ENCODE results near the gene ANLN. TPM values are rescaled to one million over a fixed set of nuclear protein-coding genes. Genes with fewer than 3 reads are reported as not detected.

The ANLN gene
- total and polyA plus RNA-seq, 9 of the 15 experiments (the other 6 are each of a cell fraction or from before 2014, with no cell fraction given), result 18.1 to 66.2 (median 38.7) TPM

GRCh38 chr7:36487756-36488336 is 98.2 kb downstream of the ANLN start:
- FAIRE-seq (no peak), DNase-seq (ENCODE audit: extremely low read depth in 1 of 4, low spot score in 3 of 4) (peak in 1 of 4 experiments; percentile 37), ATAC-seq (peak; percentile 55; the same call in 2 of the 3 replicates)
- no TSS peak for BruUV-seq (replicated peaks)
- Histone ChIP-seq H3K9me1 (ENCODE audit: control insufficient read depth, insufficient read depth, low read length) (no peaks in the 10 kb centered on the region), H3K79me2 (ENCODE audit: control insufficient read depth, insufficient read depth, low read length) (no peaks in the 10 kb centered on the region), H3K9ac (ENCODE audit: insufficient read depth in 1 of 2, low read depth in 2 of 2, low read length in 2 of 2) (no peak overlapping the region), H3K4me1 (replicated peaks in 1 of 2; ENCODE audit: control insufficient read depth in 2 of 2, insufficient read depth in 2 of 2, low read length in 2 of 2) (no peaks in the 10 kb centered on the region), H3K9me3 (replicated peaks; ENCODE audit: control insufficient read depth, insufficient read depth, low read depth, low read length) (no peaks in the 10 kb centered on the region), H3K27ac (ENCODE audit: extremely low read depth, low read depth, low read length) (no peak overlapping the region), H3K36me3 (ENCODE audit: control insufficient read depth, insufficient read depth, low read length) (no peaks in the 10 kb centered on the region), H3K4me3 (no peak overlapping the region), H3K27me3 (ENCODE audit: control insufficient read depth in 2 of 2, insufficient read depth in 2 of 2, low read length in 2 of 2) (peaks cover 4 to 17% of the 10 kb centered on the region in 2 experiments; a peak in 3 of 5 replicates), H2AFZ (ENCODE audit: low read depth, low read length) (no peak overlapping the region), H4K20me1 (replicated peaks; ENCODE audit: control insufficient read depth, insufficient read depth, low read length) (no peaks in the 10 kb centered on the region), H3K4me2 (ENCODE audit: insufficient read depth, low read length) (no peak overlapping the region)
- ChIA-PET CTCF (ENCODE audit: low intra/inter-chr PET ratio) (interaction anchor here (0.6 to 1.4 kb wide), 4 partner anchors 32 to 714 kb away, joined by 3 to 7 read pairs (median 4); no protein-coding TSS in a partner anchor), POLR2A (interaction anchor here (1.4 to 1.5 kb wide), 2 partner anchors 10 to 11 kb away, joined by 3 to 4 read pairs; no protein-coding TSS in a partner anchor)
- WGBS (ENCODE audit: insufficient coverage, low coverage, missing lambda C conversion rate), result 1% methylated on average over 4 of the region's 4 CpGs
- intact Hi-C loops (cut with micrococcal nuclease), result loop anchor here (2.0 to 5.0 kb wide), 5 partner anchors 183 to 709 kb away; no protein-coding TSS in a partner anchor
- in situ Hi-C loops (cut with MboI), result no loop called here
- TF ChIP-seq SETDB1 (IDR thresholded peaks at IDR 0.05; ENCODE audit: low read length) (no peak), MEIS2 (IDR thresholded peaks at IDR 0.05; ENCODE audit: partially characterized antibody) (peak; percentile 68), SMC3 (conservative IDR thresholded peaks at IDR 0.05; ENCODE audit: insufficient read depth, low read depth, low read length) (peak; percentile 50), SP1 (CRISPR knock-in tag; IDR thresholded peaks at IDR 0.05) (no peak), DEAF1 (CRISPR knock-in tag; IDR thresholded peaks at IDR 0.05) (peak; percentile 76), ZKSCAN3 (CRISPR knock-in tag; IDR thresholded peaks at IDR 0.05) (no peak), NR2C2 (CRISPR knock-in tag; IDR thresholded peaks at IDR 0.05) (no peak), NR2C2 (tag; IDR thresholded peaks at IDR 0.05) (no peak), BRCA1 (IDR thresholded peaks at IDR 0.05) (no peak), BRCA1 (CRISPR knock-in tag; IDR thresholded peaks at IDR 0.05) (no peak), ZNF217 (CRISPR knock-in tag; IDR thresholded peaks at IDR 0.05) (no peak), CHD2 (IDR thresholded peaks at IDR 0.05; ENCODE audit: low read depth, low read length) (no peak), THAP12 (CRISPR knock-in tag; IDR thresholded peaks at IDR 0.05) (no peak), ARNT (IDR thresholded peaks at IDR 0.05) (no peak), CTCF (IDR thresholded peaks at IDR 0.05 in 2 of 3, conservative IDR thresholded peaks at IDR 0.05 in 1 of 3; ENCODE audit: insufficient read depth in 2 of 3, low read depth in 1 of 3, low read length in 3 of 3) (peak; percentile 54 to 73 (median 57); a peak in 5 of 6 replicates), TCF7L2 (IDR thresholded peaks at IDR 0.05; ENCODE audit: low read depth, low read length) (no peak)
